GM20431 (cell line): Measurements from ENCODE around the gene KCNK15.
"Not testable (repeated sequence)": the region's sequence is repeated elsewhere in the genome, so short reads cannot be mapped to it uniquely, and the experiment has no call there.

Experiments used
- in situ Hi-C: fragments of 300-500 bp; cut with MseI, MboI; formaldehyde crosslinking; loops from one replicate; pipeline ENCODE4 v1.15.0; 2020; ENCODE audit warnings: low sequenced_read_pairs; ENCODE audit not compliant: unreplicated experiment

Gene KCNK15

DNA sequence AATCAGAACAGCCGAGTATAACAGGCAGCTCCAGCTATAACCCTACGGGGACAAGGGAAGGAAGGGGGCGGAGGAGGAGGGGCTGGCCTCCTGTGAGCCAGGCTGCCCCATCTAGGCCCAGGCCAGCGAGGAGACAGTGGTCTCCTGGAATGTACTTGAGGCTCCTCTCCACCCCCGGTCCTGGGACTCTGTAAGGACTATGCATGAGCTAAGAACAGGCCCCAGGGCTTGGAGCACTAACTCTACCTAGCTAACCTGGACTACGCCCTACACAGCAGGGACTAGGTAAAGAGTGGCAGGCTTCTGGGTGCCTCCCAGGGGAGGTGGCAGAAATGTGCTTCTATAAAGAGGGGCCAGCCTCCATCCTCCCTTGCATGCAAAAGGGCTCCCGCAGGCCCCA lies 8.9 kb downstream of the KCNK15 start:
- in situ Hi-C loops: no loop called here

GRCh38 chr20:44756011-44756688 lies 10.5 kb downstream of the KCNK15 start:
- in situ Hi-C loops: no loop called here

- in situ Hi-C loops: no loop called here
Measured at GRCh38 chr20:44756956-44757355, 11.3 kb downstream of the KCNK15 start.

GRCh38 chr20:44758247-44759101 lies 12.8 kb downstream of the KCNK15 start:
- in situ Hi-C loops: no loop called here

GRCh38 chr20:44759595-44759994 lies 13.9 kb downstream of the KCNK15 start:
- in situ Hi-C loops: no loop called here

- in situ Hi-C loops: no loop called here
Measured at GRCh38 chr20:44761423-44761822, 15.8 kb downstream of the KCNK15 start.

DNA sequence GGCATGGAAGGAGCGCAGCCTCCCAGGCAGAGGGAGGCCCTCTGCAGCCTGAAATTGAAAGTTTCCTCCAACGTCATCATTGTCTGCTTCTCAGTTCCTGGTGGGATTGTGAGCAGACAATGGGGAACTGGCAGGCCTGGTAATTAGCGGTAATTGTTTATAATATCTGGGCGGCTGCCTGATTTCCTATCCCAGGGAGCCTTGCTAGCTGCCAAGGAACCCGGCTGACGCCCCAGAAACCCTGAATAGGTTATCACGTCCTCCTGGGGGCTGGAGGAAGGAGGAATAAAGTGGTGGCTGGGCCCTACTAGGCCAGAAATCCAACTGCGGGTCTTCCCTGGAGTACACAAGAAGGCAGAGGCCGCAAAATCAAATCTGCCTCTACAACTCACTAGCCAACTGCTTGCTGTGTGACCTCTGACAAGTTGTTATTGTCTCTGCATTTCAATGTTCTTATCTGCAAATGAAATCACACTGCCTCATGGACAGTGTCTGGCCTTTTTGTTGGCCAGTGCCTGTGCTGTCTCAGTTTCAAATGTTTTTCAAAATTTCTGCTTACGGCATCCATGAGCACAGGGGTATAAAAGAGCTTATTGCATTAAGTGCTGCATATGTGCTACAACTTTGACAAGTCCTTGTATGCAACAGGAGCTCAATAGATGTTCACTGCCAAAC lies 16.9 kb downstream of the KCNK15 start:
- in situ Hi-C loops: no loop called here

DNA sequence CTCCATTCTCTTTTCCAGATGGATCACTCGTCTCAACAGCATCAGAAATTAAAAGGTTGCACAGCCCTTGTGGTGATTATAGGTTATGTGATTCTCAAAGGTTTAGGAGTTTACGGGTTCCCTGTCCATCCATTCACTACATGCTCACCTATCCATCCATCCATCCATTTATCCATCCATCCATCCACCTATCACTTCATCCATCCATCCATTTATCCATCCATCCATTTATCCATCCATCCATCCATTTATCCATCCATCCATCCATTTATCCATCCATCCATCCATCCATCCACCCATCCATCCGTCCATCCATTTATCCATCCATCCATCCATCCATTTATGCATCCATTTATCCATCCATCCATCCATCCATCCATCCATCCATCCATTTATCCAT lies 18.1 kb downstream of the KCNK15 start:
- in situ Hi-C loops: not testable (repeated sequence)

GRCh38 chr20:44765091-44765490 lies 19.4 kb downstream of the KCNK15 start:
- in situ Hi-C loops: no loop called here

DNA sequence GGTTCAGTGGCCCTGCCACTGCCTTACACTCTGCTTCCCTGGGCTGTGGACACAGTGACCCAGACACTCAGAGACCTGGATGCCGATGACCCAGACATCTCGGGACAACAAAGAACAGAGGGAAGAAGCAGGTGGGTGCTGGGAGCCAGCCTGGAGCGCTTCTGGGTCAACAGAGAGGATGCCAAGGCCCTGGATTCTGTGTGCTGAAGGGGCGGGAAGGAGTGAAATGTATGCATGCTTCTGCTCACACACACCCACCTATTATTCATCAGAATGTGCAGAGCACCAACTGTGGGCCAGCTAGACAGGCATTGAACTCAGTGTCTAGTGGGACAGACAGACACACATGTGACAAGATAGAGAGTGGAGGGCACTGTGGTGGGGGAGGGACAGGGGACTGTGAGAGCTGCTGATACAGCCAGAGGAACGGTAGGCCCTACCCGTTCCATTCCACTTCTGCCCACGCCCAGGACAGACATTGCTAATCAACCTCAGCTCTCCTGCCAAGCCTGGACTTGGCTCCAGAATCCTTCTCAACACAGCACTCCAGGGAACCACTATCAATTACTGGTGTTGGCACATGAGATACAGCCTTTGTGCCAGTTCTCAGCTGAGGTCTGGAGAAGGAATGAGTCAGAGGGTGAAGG lies 20.2 kb downstream of the KCNK15 start:
- in situ Hi-C loops: no loop called here

- in situ Hi-C loops: no loop called here
Measured at GRCh38 chr20:44768256-44768655, 22.6 kb downstream of the KCNK15 start.

- in situ Hi-C loops: no loop called here
Measured at GRCh38 chr20:44768854-44769480, 23.3 kb downstream of the KCNK15 start.

DNA sequence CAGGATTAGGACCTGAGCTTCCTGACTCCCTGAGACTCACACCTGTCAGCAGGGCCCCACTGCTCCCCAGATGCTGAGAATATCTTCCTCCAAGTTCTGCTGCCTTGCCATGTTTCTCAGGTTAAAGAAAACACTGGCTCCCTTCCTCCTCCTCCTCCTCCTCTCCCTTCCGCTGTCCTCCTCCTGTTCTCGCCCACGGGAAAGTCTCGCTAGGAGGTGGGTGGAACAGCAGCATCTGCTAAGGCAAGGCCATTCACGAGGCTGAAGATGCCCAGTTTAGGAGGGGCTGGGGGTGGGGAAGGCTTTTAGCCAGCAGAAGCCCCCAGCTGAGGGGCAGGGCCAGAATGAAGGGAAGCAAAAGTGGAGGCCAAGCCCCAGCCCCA lies 23.8 kb downstream of the KCNK15 start:
- in situ Hi-C loops: no loop called here

DNA sequence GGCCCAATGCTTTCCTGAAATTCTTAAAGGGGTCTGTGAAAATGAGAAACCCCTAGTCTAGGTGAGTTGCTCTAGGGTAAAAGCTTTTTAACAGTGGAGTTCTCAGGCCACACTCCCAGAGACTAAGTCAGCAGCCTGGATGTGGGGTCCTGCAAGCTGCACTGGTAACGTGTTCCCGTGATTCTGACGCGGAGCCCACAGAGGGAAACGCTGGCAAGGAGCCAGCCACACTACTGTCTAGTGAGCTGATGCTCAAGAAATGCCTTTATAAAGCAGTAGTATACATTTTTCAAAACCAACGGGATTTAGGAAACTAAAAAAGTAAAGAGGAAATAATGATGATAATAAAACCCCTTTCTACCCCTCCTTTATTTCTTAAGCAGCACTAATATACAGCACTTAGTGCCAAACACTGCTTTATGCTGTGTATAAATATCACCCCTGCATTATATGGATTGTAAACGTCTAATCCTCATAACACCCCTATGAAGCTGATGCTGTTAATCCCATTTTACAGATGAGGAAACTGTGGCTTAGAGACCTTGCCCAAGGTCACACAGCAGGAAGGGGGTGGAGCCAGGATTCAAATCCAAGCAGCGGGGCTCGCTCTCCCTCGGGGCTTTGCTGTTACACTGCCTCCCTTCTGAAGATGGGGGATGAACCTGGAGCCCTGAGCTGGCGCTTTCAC lies 25.0 kb downstream of the KCNK15 start:
- in situ Hi-C loops: no loop called here

GRCh38 chr20:44771172-44771535 lies 25.5 kb downstream of the KCNK15 start:
- in situ Hi-C loops: no loop called here

- in situ Hi-C loops: no loop called here
Measured at GRCh38 chr20:44772636-44773035, 27.0 kb downstream of the KCNK15 start.

DNA sequence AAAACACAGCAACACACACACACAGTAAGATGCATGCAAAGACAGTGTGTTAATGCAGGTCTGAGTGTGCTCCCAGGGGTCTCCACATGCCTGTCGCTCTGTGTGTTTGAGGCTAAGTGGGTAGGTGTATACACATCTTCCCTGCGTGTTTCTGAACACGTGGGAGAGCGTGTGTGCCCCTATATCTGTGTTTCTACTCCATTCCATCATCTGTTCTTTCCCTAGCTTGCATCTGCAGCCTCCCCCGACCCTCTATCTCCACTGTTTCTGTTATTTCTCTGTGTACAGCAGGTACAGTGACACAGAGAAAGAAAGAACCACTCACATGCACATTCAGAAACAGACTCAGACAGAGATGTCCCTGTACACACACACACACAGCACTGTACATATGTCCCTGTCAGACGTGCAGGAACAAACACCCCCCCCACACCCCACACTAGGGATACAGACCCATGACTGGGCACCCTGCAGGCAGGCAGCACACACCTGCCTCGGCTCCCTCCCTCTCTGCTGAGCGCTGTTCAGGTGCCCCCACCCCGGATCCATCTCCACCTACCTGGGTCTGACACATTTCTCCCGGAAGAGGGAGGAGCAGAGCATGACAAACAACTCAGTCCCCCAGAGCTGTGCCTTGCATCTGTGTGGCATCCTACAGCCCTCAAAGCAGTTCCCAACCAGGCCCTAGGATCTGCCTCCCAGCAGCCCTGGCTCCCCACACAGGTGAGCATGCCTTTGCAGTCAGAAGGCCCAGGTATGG lies 27.6 kb downstream of the KCNK15 start:
- in situ Hi-C loops: no loop called here

GRCh38 chr20:44776980-44777379 lies 31.3 kb downstream of the KCNK15 start:
- in situ Hi-C loops: no loop called here

DNA sequence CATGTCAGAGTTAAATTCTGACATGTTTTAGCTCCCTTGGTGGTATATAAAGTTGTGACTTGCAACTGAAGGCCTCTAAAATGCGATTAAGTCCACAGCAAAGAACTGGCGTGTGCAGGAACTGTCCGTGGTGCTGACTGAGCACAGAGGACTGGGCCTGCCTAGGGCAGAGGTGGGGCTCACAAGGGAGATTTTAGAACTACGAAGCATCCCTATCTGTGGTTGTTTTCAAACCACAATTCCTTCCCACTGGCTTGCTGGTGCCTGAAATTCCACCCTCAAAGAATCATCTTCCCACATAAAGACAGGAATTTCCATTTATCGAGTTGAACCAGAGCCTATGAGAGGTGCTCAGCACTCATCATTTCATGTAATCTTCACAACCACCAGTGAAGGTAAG lies 34.6 kb downstream of the KCNK15 start:
- in situ Hi-C loops: no loop called here
